A673 (cell line): ENCODE measurements around the gene UACA. TPM values are rescaled to one million over a fixed set of nuclear protein-coding genes. Genes with fewer than 3 reads are reported as not detected.

Experiments
- BruUV-seq: library from RNA; stranded (reverse); fragments of 400-500 nt; replicated peaks from 2 replicates; lab custom pipeline; 2021; lab: Mats Ljungman, UMichigan
- CTCF ChIA-PET: fragments of 300-600 bp; sonication (Branson Sonifier 250); formaldehyde crosslinking; loops from one replicate; lab custom pipeline; 2022; ENCODE audit warnings: antibody characterized with exemption; lab: Charles Lee
- POLR2A ChIA-PET: fragments of 300-600 bp; sonication (Branson Sonifier 250); formaldehyde crosslinking; loops from one replicate; lab custom pipeline; 2022; ENCODE audit warnings: antibody characterized with exemption; ENCODE audit not compliant: low non-redundant PET; lab: Charles Lee
- DNase-seq: peaks from one replicate; pipeline ENCODE4 v3.0.0-alpha.2; 2015; ENCODE audit warnings: low spot score
- H3K27ac ChIP-seq: fragments of 200-600 bp; sonication (generic); 2 replicates; pipeline ENCODE4 v1.5.1; 2016; ENCODE audit warnings: mixed run types, low read depth, mild to moderate bottlenecking, mixed read lengths, antibody characterized with exemption, low read length; ENCODE audit not compliant: poor library complexity, severe bottlenecking
- H3K27me3 ChIP-seq: fragments of 200-600 bp; sonication (generic); replicated peaks from 2 replicates; pipeline ENCODE4 v1.6.1; 2017; ENCODE audit warnings: mixed run types, low read depth, mild to moderate bottlenecking, mixed read lengths, antibody characterized with exemption, low read length; ENCODE audit not compliant: insufficient read depth, poor library complexity
- H3K36me3 ChIP-seq: fragments of 200-600 bp; sonication (generic); 2 replicates; pipeline ENCODE4 v1.6.1; 2016; ENCODE audit warnings: mixed run types, mild to moderate bottlenecking, mixed read lengths, antibody characterized with exemption, low read length; ENCODE audit not compliant: insufficient read depth, poor library complexity, severe bottlenecking
- H3K4me1 ChIP-seq: fragments of 200-600 bp; sonication (generic); 2 replicates; pipeline ENCODE4 v1.6.1; 2017; ENCODE audit warnings: mixed run types, mild to moderate bottlenecking, mixed read lengths, antibody characterized with exemption, low read length; ENCODE audit not compliant: insufficient read depth, poor library complexity, severe bottlenecking
- H3K4me3 ChIP-seq: fragments of 200-600 bp; sonication (generic); 2 replicates; pipeline ENCODE4 v1.5.1; 2016; ENCODE audit warnings: low read depth, mixed run types, mild to moderate bottlenecking, mixed read lengths, low read length; ENCODE audit not compliant: poor library complexity, severe bottlenecking
- H3K9me3 ChIP-seq: fragments of 200-600 bp; sonication (generic); 2 replicates; pipeline ENCODE4 v1.6.1; 2016; ENCODE audit warnings: mixed run types, low read depth, mild to moderate bottlenecking, mixed read lengths, antibody characterized with exemption, low read length; ENCODE audit not compliant: poor library complexity, severe bottlenecking
- CTCF ChIP-seq: fragments of 300-800, 200-600 bp; sonication (generic); conservative IDR thresholded peaks from 2 replicates; pipeline ENCODE4 v1.5.1; 2017; ENCODE audit warnings: low read depth, mild to moderate bottlenecking, antibody characterized with exemption, low read length, moderate library complexity, mixed read lengths
- EZH2 ChIP-seq: fragments of 200-600 bp; sonication (generic); IDR thresholded peaks from 2 replicates; pipeline ENCODE4 v1.6.1; 2017; ENCODE audit warnings: borderline replicate concordance, low read depth, mild to moderate bottlenecking, mixed read lengths, antibody characterized with exemption, low read length; ENCODE audit not compliant: poor library complexity, severe bottlenecking
- intact Hi-C: fragments of 100-400 bp; cut with micrococcal nuclease; formaldehyde crosslinking; loops from one replicate; pipeline ENCODE4 v1.10.0; 2022; ENCODE audit not compliant: unreplicated experiment
- total RNA-seq: library from RNA; stranded (reverse); gene quantifications from 2 replicates; pipeline ENCODE4 v1.2.3, GENCODE V29; 2021

The UACA gene
- total RNA-seq, 1 experiment from 2014 or later = 26.9 TPM

GRCh38 chr15:70658641-70659040 is 104.7 kb downstream of the UACA start:
- Histone ChIP-seq H3K36me3 (no peaks in the 10 kb centered on the region), H3K4me3 (no peak overlapping the region), H3K27ac (no peak overlapping the region), H3K27me3 (no peaks in the 10 kb centered on the region), H3K9me3 (no peaks in the 10 kb centered on the region), H3K4me1 (no peaks in the 10 kb centered on the region)
- POLR2A ChIA-PET = no interaction called here
- BruUV-seq = no TSS peak
- TF ChIP-seq CTCF (no peak), EZH2 (no peak)
- DNase-seq = no peak
- intact Hi-C loops = no loop called here
- CTCF ChIA-PET = no interaction called here

GRCh38 chr15:70653426-70653825 is 109.9 kb downstream of the UACA start:
- ChIA-PET POLR2A (no interaction called here), CTCF (no interaction called here)
- DNase-seq = no peak
- Histone ChIP-seq H3K9me3 (no peaks in the 10 kb centered on the region), H3K36me3 (no peaks in the 10 kb centered on the region), H3K4me3 (no peak overlapping the region), H3K4me1 (no peaks in the 10 kb centered on the region), H3K27ac (no peak overlapping the region), H3K27me3 (no peaks in the 10 kb centered on the region)
- no peak for TF ChIP-seq EZH2
- TF ChIP-seq CTCF = no peak
- intact Hi-C loops = no loop called here
- BruUV-seq = no TSS peak

GRCh38 chr15:70652341-70652740 is 111.0 kb downstream of the UACA start:
- BruUV-seq = no TSS peak

More at GRCh38 chr15:70652341-70652740, 111.0 kb downstream of the UACA start:
- DNase-seq = no peak
- ChIA-PET POLR2A (no interaction called here), CTCF (no interaction called here)
- Histone ChIP-seq H3K27me3 (no peaks in the 10 kb centered on the region), H3K36me3 (no peaks in the 10 kb centered on the region), H3K27ac (no peak overlapping the region), H3K4me1 (no peaks in the 10 kb centered on the region), H3K4me3 (no peak overlapping the region), H3K9me3 (no peaks in the 10 kb centered on the region)
- no peak for TF ChIP-seq CTCF
- no peak for TF ChIP-seq EZH2
- intact Hi-C loops = no loop called here
